WTC11 (cell line): Measurements from ENCODE around the gene SHKBP1.

Experiments
- CBFB ChIP-seq: sonication (generic); formaldehyde crosslinking; IDR thresholded peaks from 2 replicates; pipeline ENCODE4 v1.8.1; 2022; ENCODE audit warnings: mild to moderate bottlenecking, low read depth, missing genetic modification reagents
- CREM ChIP-seq: sonication (generic); formaldehyde crosslinking; IDR thresholded peaks from 2 replicates; pipeline ENCODE4 v1.8.1; 2022; ENCODE audit warnings: mild to moderate bottlenecking, missing genetic modification reagents, moderate library complexity
- CTCF ChIP-seq: fragments of 200-600 bp; IDR thresholded peaks from 2 replicates; pipeline ENCODE4 v1.8.0; 2022; ENCODE audit warnings: antibody characterized with exemption
- ELF4 ChIP-seq: sonication (generic); formaldehyde crosslinking; IDR thresholded peaks from 2 replicates; pipeline ENCODE4 v1.8.1; 2022; ENCODE audit warnings: low read depth, mild to moderate bottlenecking, moderate library complexity, missing genetic modification reagents
- ESRRA ChIP-seq: sonication (generic); formaldehyde crosslinking; IDR thresholded peaks from 2 replicates; pipeline ENCODE4 v1.8.1; 2022; ENCODE audit warnings: mild to moderate bottlenecking, missing genetic modification reagents, borderline replicate concordance
- ETV6 ChIP-seq: sonication (generic); formaldehyde crosslinking; IDR thresholded peaks from 2 replicates; pipeline ENCODE4 v1.8.1; 2022; ENCODE audit warnings: mild to moderate bottlenecking, missing genetic modification reagents
- JAZF1 ChIP-seq: fragments of 250-450 bp; sonication (Bioruptor Pico); IDR thresholded peaks from 2 replicates; pipeline ENCODE4 v1.9.0; 2021; ENCODE audit warnings: moderate library complexity, mild to moderate bottlenecking, inconsistent platforms
- MAX ChIP-seq: sonication (generic); formaldehyde crosslinking; IDR thresholded peaks from 2 replicates; pipeline ENCODE4 v1.8.0; 2022; ENCODE audit warnings: mild to moderate bottlenecking, missing genetic modification reagents
- PRDM15 ChIP-seq: sonication (generic); formaldehyde crosslinking; IDR thresholded peaks from 2 replicates; pipeline ENCODE4 v1.8.0; 2022; ENCODE audit warnings: missing genetic modification reagents
- TP53 ChIP-seq: sonication (generic); formaldehyde crosslinking; IDR thresholded peaks from 2 replicates; pipeline ENCODE4 v1.8.1; 2023; ENCODE audit warnings: mild to moderate bottlenecking, missing genetic modification reagents
- ZNF121 ChIP-seq: sonication (generic); formaldehyde crosslinking; IDR thresholded peaks from 2 replicates; pipeline ENCODE4 v1.8.0; 2023; ENCODE audit warnings: missing genetic modification reagents
- ZNF281 ChIP-seq: sonication (generic); formaldehyde crosslinking; IDR thresholded peaks from 2 replicates; pipeline ENCODE4 v1.8.0; 2023; ENCODE audit warnings: mild to moderate bottlenecking, missing genetic modification reagents
- ZNF512 ChIP-seq: sonication (generic); formaldehyde crosslinking; IDR thresholded peaks from 2 replicates; pipeline ENCODE4 v1.8.1; 2022; ENCODE audit warnings: missing genetic modification reagents, borderline replicate concordance

GRCh38 chr19:40603071-40603388 is 26.4 kb downstream of the SHKBP1 start:
- TF ChIP-seq CTCF: no peak
- TF ChIP-seq JAZF1 (CRISPR knock-in tag): no peak
- TF ChIP-seq ZNF281 (CRISPR knock-in tag): no peak
- no peak for TF ChIP-seq ZNF121
- TF ChIP-seq MAX (CRISPR knock-in tag): no peak
- TF ChIP-seq CBFB: no peak
- no peak for TF ChIP-seq TP53 (CRISPR knock-in tag)
- no peak for TF ChIP-seq PRDM15 (CRISPR knock-in tag)
- no peak for TF ChIP-seq ELF4 (CRISPR knock-in tag)
- no peak for TF ChIP-seq ZNF512 (CRISPR knock-in tag)
- no peak for TF ChIP-seq CREM (CRISPR knock-in tag)
- TF ChIP-seq ESRRA: no peak
- no peak for TF ChIP-seq ETV6 (CRISPR knock-in tag)
